Endodermal cell (in vitro differentiated cells): ENCODE measurements around the gene SOX6. TPM values are rescaled to one million over a fixed set of nuclear protein-coding genes. Genes with fewer than 3 reads are reported as not detected.
"Not testable (repeated sequence)": the region's sequence is repeated elsewhere in the genome, so short reads cannot be mapped to it uniquely, and the experiment has no call there.

Source experiments
- DNase-seq: peaks from one replicate; pipeline ENCODE4 v3.0.0-alpha.2; 2017
- H3K27ac ChIP-seq: 2 replicates; pipeline ENCODE4 v1.5.1; 2013; ENCODE audit warnings: mild to moderate bottlenecking, low read depth, low read length, moderate library complexity
- H3K27me3 ChIP-seq: 2 replicates; pipeline ENCODE4 v1.6.1; 2013; ENCODE audit warnings: mild to moderate bottlenecking, low read length, moderate library complexity; ENCODE audit not compliant: insufficient read depth, control insufficient read depth, poor library complexity, severe bottlenecking
- H3K36me3 ChIP-seq: 2 replicates; pipeline ENCODE4 v1.7.0; 2013; ENCODE audit warnings: mild to moderate bottlenecking, low read length, moderate library complexity; ENCODE audit not compliant: control insufficient read depth, insufficient read depth
- H3K4me1 ChIP-seq: one replicate; pipeline ENCODE4 v1.7.0; 2013; ENCODE audit warnings: low read length; ENCODE audit not compliant: control insufficient read depth, insufficient read depth
- H3K4me3 ChIP-seq: 2 replicates; pipeline ENCODE4 v1.5.1; 2013; ENCODE audit warnings: mild to moderate bottlenecking, low read length, moderate library complexity
- H3K9ac ChIP-seq: 2 replicates; pipeline ENCODE4 v1.6.1; 2013; ENCODE audit warnings: mild to moderate bottlenecking, low read length, moderate library complexity; ENCODE audit not compliant: poor library complexity, severe bottlenecking; ENCODE audit errors: extremely low read depth
- H3K9me3 ChIP-seq: 2 replicates; pipeline ENCODE4 v1.6.1; 2013; ENCODE audit warnings: mild to moderate bottlenecking, low read length, moderate library complexity; ENCODE audit not compliant: control insufficient read depth
- H3K27ac Mint-ChIP-seq: 2 replicates; pipeline ENCODE4 v1.8.0; 2020; ENCODE audit warnings: mixed read lengths
- H3K27me3 Mint-ChIP-seq: 2 replicates; pipeline ENCODE4 v1.8.0; 2021; ENCODE audit warnings: mild to moderate bottlenecking, mixed read lengths; ENCODE audit not compliant: insufficient read depth
- H3K36me3 Mint-ChIP-seq: 2 replicates; pipeline ENCODE4 v1.8.0; 2020; ENCODE audit warnings: low read depth, mixed read lengths
- H3K4me1 Mint-ChIP-seq: 2 replicates; pipeline ENCODE4 v1.8.0; 2020; ENCODE audit warnings: mixed read lengths
- H3K4me3 Mint-ChIP-seq: 2 replicates; pipeline ENCODE4 v1.8.0; 2020; ENCODE audit warnings: mild to moderate bottlenecking, moderate library complexity, mixed read lengths
- H3K9me3 Mint-ChIP-seq: 2 replicates; pipeline ENCODE4 v1.8.0; 2020; ENCODE audit warnings: mild to moderate bottlenecking, mixed read lengths
- WGBS, 2 experiments: methylation state at CpG; one replicate each; pipeline versions ENCODE4 v1.1.5 to v1.1.7; 2013; ENCODE audit warnings: missing lambda C conversion rate in 2 of 2, mixed read lengths in 1 of 2; ENCODE audit not compliant: insufficient coverage in 1 of 2, insufficient read length in 1 of 2; 5-methylcytosine and 5-hydroxymethylcytosine counted together
- total RNA-seq, 2 donors: library from RNA; stranded (reverse); fragmentation: NEBNext Ultra II Directional in 1 of 2; extraction: Animal tissue kit (Norgen Biotek cat#: 25700) in 1 of 2; gene quantifications; 2 replicates in 1 of 2; 3 replicates in 1 of 2; pipeline ENCODE4 v1.2.1, GENCODE V29; 2021
- TF ChIP-seq, protein P1 (sequence below): fragments of 200-600 bp; sonication (generic); conservative IDR thresholded peaks from 2 replicates; pipeline ENCODE4 v1.5.0; 2021; ENCODE audit warnings: antibody characterized with exemption, mild to moderate bottlenecking

SOX6 gene
- total RNA-seq, 2 donors from 2014 or later = 0.13 to 0.20 TPM

- no peaks in the 10 kb centered on the region for H3K36me3 ChIP-seq
- H3K27ac ChIP-seq = no peak overlapping the region
- no peak overlapping the region for H3K4me3 ChIP-seq
- Mint-ChIP-seq H3K4me1 (no peaks in the 10 kb centered on the region), H3K9me3 (peaks cover 15% of the 10 kb centered on the region), H3K36me3 (no peaks in the 10 kb centered on the region), H3K27ac (no peak overlapping the region), H3K4me3 (no peak overlapping the region), H3K27me3 (no peaks in the 10 kb centered on the region)
- no peaks in the 10 kb centered on the region for H3K27me3 ChIP-seq
- no peaks in the 10 kb centered on the region for H3K4me1 ChIP-seq
- TF ChIP-seq, protein P1, sequence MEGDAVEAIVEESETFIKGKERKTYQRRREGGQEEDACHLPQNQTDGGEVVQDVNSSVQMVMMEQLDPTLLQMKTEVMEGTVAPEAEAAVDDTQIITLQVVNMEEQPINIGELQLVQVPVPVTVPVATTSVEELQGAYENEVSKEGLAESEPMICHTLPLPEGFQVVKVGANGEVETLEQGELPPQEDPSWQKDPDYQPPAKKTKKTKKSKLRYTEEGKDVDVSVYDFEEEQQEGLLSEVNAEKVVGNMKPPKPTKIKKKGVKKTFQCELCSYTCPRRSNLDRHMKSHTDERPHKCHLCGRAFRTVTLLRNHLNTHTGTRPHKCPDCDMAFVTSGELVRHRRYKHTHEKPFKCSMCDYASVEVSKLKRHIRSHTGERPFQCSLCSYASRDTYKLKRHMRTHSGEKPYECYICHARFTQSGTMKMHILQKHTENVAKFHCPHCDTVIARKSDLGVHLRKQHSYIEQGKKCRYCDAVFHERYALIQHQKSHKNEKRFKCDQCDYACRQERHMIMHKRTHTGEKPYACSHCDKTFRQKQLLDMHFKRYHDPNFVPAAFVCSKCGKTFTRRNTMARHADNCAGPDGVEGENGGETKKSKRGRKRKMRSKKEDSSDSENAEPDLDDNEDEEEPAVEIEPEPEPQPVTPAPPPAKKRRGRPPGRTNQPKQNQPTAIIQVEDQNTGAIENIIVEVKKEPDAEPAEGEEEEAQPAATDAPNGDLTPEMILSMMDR = no peak
- no peak overlapping the region for H3K9ac ChIP-seq
- WGBS, 2 experiments = 93% methylated on average over 2 to 3 of the region's 3 CpGs
- DNase-seq = no peak
- peaks cover 11% of the 10 kb centered on the region for H3K9me3 ChIP-seq
Measured at GRCh38 chr11:16078936-16079335, 277.4 kb downstream of the SOX6 start.

- peaks cover 13% of the 10 kb centered on the region for H3K9me3 Mint-ChIP-seq
- peak; percentile 59 for DNase-seq
- H3K27ac Mint-ChIP-seq = no peak overlapping the region
Measured at GRCh38 chr11:16070573-16070972, 285.8 kb downstream of the SOX6 start.

GRCh38 chr11:16067268-16067667 is 289.1 kb downstream of the SOX6 start:
- not testable (repeated sequence) for H3K9ac ChIP-seq, H3K36me3 ChIP-seq, H3K4me1 Mint-ChIP-seq, DNase-seq, H3K4me1 ChIP-seq, H3K36me3 Mint-ChIP-seq, H3K4me3 Mint-ChIP-seq, H3K27ac ChIP-seq, H3K27me3 ChIP-seq, H3K9me3 Mint-ChIP-seq, H3K9me3 ChIP-seq, H3K4me3 ChIP-seq, H3K27ac Mint-ChIP-seq
- peaks cover 10% of the 10 kb centered on the region for H3K27me3 Mint-ChIP-seq
- 89 to 93% methylated on average over 3 of the region's 3 CpGs for WGBS, 2 experiments

More at GRCh38 chr11:16070573-16070972, 285.8 kb downstream of the SOX6 start:
- H3K36me3 Mint-ChIP-seq = no peaks in the 10 kb centered on the region
- no peaks in the 10 kb centered on the region for H3K4me1 ChIP-seq
- TF ChIP-seq, protein P1 = peak; percentile 61
- H3K27me3 Mint-ChIP-seq = peaks cover 12% of the 10 kb centered on the region
- WGBS, 2 experiments = 84 to 86% methylated on average over 1 to 5 of the region's 5 CpGs
- no peak overlapping the region for H3K4me3 ChIP-seq
- H3K9me3 ChIP-seq = peaks cover 11% of the 10 kb centered on the region
- H3K36me3 ChIP-seq = no peaks in the 10 kb centered on the region
- no peak overlapping the region for H3K27ac ChIP-seq
- H3K4me3 Mint-ChIP-seq = no peak overlapping the region
- no peaks in the 10 kb centered on the region for H3K27me3 ChIP-seq
- no peak overlapping the region for H3K9ac ChIP-seq
- H3K4me1 Mint-ChIP-seq = no peaks in the 10 kb centered on the region

GRCh38 chr11:16059332-16059731 is 297.0 kb downstream of the SOX6 start:
- H3K9me3 ChIP-seq = no peaks in the 10 kb centered on the region
- no peak overlapping the region for H3K4me3 ChIP-seq
- no peak overlapping the region for H3K9ac ChIP-seq
- H3K27ac ChIP-seq = no peak overlapping the region
- Mint-ChIP-seq H3K36me3 (no peaks in the 10 kb centered on the region), H3K27me3 (no peaks in the 10 kb centered on the region), H3K27ac (no peak overlapping the region), H3K4me3 (no peak overlapping the region), H3K4me1 (no peaks in the 10 kb centered on the region), H3K9me3 (no peaks in the 10 kb centered on the region)
- H3K4me1 ChIP-seq = no peaks in the 10 kb centered on the region
- H3K27me3 ChIP-seq = no peaks in the 10 kb centered on the region
- TF ChIP-seq, protein P1 = no peak
- no peaks in the 10 kb centered on the region for H3K36me3 ChIP-seq
- no CpG with 5 or more reads among the region's 1 CpG for WGBS, 2 experiments
- no peak for DNase-seq
